GM21360 (cell line): Measurements from ENCODE around the gene TTC24.
"Not testable (repeated sequence)": the region's sequence is repeated elsewhere in the genome, so short reads cannot be mapped to it uniquely, and the experiment has no call there.

Source experiments
- ATAC-seq: cut with Tn5 transposase; IDR thresholded peaks from one replicate; pipeline ENCODE4 v1.9.1; 2021; ENCODE audit warnings: mild to moderate bottlenecking, moderate library complexity; ENCODE audit not compliant: unreplicated experiment

Gene TTC24

DNA sequence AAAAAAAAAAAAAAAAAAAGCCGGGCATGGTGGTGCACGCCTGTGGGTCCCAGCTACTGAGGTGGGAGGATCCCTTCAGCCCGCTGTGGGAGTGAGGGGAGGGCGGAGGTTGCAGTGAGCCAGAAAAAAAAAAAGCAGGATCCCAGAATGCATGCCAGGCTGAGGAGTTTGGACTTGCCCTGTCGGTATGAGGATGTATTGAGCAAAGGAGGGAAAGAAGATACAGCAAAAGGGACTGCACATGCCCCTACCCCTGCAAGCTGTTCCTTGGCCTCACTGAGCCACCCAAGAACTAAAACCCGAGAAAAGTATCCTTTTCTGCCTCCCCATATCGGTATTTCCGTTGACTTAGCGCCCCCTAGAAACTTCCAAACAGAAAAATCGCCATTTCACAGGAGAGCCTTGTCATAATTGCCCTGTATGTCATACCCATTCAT is 23.1 kb downstream of the TTC24 start:
- ATAC-seq, result no peak

DNA sequence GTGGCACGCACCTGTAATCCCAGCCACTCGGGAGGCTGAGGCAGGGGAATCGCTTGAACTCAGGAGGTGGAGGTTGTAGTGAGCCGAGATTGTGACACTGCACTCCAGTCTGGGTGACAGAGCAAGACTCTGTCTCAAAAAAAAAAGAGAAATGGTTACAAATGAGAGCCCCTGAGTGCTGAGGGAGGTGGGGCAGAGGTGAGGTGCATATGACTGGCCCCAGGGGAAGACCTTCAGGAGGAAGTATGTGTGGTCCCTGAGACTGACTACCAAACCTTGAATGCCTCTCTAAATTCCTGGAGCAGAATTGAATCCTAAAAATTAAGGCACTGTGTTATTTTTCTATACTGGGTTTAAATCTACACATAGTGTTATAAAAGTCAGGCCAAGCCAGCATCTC is 27.8 kb downstream of the TTC24 start:
- ATAC-seq, result not testable (repeated sequence)

DNA sequence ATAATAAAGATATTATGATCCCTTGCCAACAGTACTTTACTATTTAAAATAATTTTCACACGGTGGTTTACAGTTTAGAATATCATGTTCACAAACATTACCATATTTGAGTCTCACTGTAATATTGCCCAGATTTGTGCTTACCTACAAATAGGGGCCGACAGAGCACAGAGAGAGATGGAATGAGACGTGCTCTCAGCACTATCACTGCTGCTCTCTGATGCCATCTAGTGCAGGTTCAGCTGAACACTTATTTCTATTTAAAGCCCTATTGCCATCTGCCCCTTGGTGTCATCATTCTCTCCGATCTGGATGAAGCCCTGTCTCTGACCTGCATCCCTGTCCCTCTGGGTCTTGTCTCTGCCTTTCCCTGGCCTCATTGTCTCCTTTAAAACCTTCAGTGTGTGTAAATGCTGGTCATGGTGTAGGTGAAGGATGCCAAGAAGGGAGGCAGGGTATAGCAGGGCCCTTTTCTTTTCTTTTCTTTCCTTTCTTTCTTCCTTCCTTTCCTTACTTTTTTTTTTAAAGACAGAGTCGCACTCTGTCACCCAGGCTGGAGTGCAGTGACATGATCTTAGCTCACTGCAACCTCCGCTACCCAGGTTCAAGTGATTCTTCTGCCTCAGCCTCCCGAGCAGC is 28.6 kb downstream of the TTC24 start:
- no peak for ATAC-seq

DNA sequence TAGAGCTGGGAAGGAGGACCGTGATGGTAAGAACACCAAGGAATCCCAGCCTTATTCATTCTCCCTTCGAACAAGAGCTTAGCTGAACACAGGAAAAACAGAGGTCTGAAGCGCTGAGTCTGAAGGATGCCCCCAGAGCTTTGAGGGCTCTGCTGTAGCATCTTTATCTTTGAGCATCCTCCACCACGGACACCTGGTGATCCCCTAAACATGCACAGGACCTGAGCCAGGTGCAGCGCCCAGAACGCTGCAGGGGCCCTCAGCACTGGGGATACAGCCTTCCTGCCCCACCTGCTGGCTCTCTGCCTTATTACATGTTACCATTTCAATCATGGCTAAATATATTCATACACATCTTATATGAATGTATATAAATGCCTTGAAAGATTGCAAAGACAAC is 29.5 kb downstream of the TTC24 start:
- ATAC-seq, result no peak

DNA sequence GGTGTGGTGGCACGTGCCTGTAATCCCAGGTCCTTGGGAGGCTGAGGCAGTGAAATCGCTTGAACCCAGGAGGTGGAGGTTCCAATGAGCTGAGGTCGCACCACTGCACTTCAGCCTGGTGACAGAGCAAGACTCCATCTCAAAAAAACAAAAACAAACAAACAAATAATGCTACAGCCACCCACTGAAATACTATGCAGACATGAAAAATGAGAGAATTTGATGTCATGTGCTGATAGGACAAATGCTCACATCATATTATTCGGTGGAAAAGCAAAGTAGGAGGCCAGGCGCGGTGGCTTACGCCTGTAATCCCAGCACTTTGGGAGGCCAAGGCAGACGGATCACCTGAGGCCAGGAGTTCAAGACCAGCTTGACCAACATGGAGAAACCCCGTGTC is 30.5 kb downstream of the TTC24 start:
- not testable (repeated sequence) for ATAC-seq

DNA sequence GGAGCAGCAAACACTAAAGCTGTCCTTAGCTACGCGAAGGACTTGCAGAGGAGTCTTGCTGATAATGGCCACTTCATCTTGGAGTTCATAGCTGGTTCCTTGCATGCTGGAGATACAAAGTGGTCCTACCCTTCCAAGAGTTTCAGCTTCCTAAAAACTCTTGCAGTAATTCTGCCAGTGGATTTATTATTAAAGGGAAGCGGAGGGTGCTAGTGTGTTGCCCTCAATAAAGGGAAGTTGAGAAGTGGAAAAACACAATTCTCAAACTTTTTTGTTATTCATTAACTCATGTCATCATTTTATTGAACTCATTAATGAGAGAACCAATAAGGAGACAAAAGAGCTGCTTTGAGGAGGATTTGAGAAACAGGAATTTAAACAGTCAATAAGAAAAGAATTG is 33.1 kb downstream of the TTC24 start:
- ATAC-seq, result no peak

DNA sequence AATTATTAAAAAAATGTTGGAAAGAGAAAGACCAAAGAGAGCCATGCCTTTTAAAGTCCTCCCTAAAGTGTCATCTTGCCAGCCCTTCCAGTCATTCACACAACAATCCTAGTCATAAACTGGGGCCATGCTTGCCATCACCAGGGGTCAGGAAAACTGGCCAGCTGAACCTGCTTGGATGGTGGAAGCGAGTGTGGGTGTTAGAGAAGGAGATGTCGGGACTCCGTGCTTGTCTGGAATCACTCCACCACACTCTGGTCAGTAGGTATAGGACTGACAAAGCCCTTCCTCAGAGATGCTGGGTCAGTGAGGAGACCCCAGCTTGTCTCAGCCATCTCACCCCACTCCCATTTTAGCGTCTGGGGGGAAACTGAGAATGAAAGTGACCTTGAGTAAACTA is 36.4 kb downstream of the TTC24 start:
- no peak for ATAC-seq

DNA sequence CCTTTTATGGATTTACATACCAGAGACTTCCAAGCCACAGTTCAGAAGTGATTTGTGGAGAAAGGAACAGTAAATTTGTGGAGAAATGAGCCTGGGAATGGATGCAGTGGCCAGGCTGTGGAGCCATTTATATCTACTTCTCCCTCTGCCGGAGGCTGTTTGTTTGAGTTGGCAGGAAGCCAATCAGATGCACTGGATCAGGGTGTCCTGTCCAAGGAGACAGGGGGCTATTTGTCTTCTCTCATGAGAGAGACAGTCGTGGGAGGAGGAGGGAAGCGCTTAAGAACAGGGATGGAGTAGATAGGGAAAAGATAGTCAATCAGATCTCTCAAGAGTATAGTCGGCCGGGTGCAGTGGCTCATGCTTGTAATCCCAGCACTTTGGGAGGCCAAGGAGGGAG is 36.9 kb downstream of the TTC24 start:
- no peak for ATAC-seq

DNA sequence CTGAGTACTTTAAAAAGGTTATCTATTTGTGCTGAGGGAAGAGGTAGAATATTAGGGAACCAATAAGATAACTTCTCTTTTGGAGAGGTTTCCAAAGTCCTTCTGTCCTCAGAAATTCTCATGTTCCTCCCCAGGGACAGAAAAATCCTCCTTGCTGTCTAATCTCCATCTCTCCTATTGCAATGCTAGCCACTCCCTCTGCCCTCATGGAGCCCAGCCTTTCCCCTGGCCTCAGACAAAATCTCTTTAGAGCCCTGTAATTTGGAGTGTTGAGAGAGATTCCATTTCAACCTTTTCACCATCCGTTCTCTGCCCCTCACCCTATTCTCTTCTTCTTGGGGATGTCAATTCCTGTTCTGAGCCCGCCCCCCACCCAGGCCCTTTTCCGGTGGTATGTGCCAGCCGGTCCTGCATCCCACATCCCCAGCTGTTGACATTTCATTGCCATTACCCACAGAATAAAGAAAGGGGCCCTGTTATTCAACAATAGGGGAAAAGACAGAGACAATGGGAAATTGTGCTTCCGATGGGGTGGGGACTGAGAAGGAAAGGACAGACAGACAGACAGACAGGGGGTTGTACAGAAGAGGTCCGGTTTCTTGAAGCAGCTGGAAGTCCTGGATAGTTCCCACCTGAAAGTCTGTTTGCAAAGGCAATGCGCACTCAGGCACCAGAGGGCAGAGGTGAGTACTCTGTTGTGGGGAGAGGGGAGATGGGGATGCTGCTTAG is 39.5 kb downstream of the TTC24 start, which contains the start of gene HAPLN2:
HAPLN2 (plus strand) TSS at position 563 of the 729 bp plus-strand sequence. CDS start 4,076 bp downstream, outside the sequence.
- no peak for ATAC-seq

DNA sequence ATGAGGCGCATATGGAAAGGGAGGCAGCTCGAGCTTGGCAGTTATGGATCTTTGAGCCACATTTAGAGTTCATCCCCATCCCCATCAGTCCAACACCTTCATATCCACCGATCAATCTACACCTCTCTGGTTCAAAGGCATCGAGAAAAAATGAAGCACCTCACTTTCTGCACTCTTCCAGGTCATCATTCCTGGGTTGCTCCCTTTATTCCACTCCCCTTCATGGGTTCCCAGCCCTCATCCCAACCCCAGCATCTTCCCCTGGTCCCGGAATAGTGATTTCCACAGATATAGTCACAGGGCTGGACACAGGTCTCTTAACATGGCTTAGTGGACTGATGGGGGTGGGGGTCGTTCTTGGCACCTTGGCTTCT is 40.0 kb downstream of the TTC24 start:
- ATAC-seq, result no peak

DNA sequence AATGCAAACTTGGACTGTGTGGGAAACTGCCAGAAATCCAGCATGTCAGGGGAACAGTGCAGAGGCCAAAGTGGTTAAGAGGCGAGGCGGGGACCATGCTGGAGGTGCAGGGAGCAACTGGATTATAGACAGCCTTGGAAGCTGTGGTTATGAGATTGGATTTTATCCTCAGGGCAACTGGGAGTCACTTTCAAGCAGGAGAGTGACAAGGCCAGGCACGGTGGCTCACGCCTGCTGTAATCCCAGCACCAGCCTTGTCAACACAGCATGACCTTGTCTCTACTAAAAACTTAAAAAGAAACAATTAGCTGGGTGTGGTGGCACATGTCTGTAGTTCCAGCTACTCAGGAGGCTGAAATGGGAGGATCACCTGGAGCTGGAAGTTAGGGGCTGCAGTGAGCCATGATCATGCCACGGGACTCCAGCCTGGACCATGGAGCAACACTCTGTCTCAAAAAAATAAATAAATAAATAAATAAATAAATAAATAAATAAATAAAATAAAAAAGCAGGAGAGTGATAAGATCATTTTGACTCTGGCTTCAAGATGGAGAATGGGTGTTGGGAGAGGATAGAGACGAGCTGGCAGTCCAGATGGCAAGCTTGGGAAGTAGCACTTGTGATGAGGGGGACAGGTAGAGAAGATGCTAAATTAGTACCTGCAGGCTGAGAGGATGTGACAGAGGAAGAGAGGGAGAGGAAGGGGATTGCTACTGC is 43.2 kb downstream of the TTC24 start:
- ATAC-seq, result no peak

DNA sequence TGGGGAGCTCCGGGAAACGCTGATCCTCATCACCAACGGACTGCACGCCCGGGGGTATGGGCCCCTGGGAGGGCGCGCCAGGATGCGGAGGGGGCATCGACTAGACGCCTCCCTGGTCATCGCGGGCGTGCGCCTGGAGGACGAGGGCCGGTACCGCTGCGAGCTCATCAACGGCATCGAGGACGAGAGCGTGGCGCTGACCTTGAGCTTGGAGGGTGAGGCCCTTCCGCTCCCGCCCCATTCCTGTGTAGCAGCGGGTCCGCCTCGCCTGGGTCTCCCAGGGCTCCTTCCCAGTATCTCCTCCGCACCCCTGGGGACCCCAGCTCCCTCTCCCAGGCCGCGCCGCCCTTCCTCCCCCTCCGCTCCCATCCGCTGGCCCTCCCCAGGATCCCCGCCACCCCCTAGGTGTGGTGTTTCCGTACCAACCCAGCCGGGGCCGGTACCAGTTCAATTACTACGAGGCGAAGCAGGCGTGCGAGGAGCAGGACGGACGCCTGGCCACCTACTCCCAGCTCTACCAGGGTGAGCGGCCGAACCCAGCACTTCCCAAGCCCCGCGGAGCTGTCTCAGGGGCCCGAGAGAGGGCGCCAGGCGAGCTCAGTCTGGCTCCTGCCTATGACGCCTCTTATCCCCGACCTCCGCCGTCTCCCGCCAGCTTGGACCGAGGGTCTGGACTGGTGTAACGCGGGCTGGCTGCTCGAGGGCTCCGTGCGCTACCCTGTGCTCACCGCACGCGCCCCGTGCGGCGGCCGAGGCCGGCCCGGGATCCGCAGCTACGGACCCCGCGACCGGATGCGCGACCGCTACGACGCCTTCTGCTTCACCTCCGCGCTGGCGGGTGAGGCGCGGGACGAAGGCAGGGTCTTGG is 44.7 kb downstream of the TTC24 start:
- no peak for ATAC-seq

DNA sequence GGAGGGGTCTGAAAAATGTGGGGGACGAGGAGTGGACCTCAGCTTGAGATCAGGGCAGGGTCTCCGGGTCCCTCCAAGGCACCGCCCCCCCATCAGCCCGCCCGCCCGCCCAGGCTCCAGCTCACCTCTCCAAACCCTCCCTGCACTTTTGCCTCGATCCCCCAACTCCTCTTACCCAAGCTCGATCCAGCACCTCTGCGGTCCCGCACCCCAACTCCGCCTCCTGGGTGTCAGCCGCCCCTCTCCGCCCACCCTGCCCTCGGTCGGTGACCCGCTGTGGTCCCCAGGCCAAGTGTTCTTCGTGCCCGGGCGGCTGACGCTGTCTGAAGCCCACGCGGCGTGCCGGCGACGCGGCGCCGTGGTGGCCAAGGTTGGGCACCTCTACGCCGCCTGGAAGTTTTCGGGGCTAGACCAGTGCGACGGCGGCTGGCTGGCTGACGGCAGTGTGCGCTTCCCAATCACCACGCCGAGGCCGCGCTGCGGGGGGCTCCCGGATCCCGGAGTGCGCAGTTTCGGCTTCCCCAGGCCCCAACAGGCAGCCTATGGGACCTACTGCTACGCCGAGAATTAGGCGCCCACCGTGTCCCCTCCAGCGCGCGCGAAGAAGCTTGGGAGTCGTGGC is 45.4 kb downstream of the TTC24 start:
- no peak for ATAC-seq

DNA sequence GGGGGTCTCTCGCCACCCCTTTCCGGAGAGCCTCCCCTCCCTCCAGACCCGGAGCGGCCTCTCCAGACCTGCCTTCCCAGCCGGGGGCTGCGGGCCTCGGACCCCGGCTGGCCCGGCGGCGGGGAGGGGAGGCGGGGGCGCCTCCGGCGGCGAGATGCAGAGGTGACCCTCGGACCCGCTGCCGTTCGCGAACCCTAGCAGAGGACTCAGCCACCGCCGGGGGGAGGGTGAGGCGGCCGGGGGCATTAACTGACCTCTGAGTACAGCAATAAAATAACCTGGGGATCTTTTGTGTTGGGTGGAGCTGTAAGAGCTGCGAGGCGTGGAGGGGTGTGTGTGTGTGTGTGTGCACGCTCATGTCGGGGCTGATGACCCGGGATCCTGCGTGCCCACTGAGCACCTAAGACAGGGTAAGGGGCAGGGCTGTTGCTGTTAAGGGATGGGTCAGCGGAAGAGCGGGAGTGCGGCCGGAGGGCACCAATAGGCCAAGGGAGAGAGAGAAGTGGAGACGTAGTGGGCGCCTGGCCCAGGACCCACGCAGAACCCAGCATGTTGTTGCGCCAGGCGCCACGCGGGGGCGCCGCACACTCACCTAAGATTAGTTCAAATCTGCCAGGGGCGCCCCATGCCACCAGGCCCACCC is 46.0 kb downstream of the TTC24 start:
- no peak for ATAC-seq

DNA sequence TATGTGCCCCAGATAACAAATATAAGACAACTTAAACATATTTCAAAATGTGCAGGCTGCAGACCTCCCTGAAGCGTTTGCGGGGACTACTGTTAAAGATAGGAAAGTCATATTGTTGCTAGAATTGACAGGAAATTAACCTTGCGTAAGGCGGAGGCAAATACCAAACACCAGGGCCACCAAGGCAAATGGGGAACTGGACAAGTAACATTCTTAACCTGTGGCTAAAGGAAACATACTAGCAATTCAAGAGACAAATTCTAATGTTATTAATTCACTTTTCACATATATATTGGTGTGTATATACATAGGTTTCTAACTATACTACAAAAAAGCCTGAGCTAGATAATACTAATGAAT is 46.5 kb downstream of the TTC24 start:
- no peak for ATAC-seq

DNA sequence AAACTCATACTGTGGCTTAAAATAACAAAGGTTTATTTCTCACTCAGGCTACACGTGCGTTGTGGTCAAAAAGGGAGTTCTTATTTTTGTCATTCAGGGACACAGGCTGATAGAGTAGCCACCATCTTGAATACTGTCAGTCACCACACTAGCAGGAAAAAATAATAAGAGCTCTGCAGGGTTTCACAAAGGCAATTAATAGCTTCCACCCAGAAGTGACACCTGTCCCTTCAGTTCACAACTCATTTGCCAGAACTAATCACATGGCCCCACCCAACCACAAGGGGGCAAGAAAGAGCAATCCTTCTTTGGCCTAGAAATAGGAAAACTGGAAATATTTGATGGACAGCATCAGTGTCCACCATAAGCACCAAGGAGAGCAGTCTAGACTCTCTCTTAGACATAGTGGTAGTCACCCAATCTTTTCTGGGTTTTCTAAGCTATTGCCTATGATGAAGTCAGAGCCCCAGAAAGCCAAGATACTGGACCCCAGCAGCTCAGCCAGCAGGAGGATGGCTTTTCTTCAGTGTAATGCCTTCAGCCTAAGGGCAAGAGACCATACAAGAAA is 47.9 kb downstream of the TTC24 start:
- ATAC-seq, result no peak

DNA sequence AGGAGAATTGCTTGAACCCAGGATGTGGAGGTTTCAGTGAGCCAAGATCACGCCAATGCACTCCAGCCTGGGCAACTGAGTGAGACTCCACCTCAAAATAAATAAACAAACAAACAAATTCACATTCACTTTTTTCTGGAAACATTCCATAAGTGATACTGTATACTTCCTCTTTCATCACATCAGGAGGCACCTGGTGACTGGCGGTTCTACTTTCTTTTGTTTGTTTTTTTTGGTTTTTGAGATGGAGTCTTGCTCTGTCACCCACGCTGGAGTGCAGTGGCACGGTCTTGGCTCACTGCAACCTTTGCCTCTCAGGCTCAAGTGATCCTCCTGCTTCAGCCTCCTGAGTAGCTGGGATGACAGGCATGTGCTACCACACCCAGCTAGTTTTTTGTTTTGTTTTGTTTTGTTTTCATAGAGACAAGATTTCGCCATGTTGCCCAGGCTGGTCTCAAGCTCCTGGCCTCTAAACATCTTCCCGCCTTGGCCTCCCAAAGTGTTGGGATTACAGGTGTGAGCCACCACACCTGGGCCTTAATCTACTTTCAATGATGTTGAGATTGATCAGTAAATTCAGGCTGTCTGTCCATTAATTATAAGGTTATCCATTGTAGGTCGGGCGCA is 50.4 kb downstream of the TTC24 start:
- no peak for ATAC-seq

DNA sequence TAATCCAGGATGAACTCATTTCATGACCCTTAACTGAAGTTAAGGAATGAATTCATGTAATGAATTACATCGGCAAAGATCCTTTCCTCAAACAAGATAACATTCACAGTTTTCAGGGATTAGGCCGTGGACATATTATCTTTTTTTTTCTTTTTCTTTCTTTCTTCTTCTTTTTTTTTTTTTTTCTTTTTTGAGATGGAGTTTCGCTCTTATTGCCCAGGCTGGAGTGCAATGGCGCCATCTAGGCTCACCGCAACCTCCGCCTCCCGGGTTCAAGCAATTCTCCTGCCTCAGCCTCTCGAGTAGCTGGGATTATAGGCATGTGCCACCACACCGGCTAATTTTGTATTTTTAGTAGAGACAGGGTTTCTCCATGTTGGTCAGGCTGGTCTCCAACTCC is 51.6 kb downstream of the TTC24 start:
- ATAC-seq, result not testable (repeated sequence)

DNA sequence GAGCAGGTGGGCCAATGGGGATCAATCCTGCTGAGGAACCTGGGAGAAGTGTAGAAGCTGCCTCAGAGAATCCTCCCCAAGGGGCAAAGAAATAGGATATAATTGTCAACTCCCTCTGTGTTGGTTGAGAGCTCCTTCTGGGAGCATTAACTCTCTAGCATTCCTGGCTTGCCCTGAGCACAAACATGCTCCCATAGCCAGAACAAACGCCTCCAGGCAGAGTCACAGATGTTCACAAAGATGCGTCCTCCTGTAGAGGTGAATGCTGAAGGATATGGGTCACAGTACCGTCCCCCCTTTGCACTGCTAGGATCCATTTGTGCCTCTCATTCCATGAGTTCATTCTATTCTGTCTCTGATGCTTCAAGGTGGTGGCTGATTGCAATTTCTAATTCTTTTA is 52.8 kb downstream of the TTC24 start:
- ATAC-seq, result no peak
